A549 treated with CORT108297 at 1 μM for 4 hours (cell line): ENCODE results near the gene TMEM191B. TPM values are rescaled to one million over a fixed set of nuclear protein-coding genes. Genes with fewer than 3 reads are reported as not detected.

Source experiments
- total RNA-seq: library from RNA; stranded (reverse); fragments of 200-300 nt; extraction: Qiagen RNA extraction; gene quantifications from 5 replicates; pipeline ENCODE4 v1.2.3, GENCODE V29; 2022

Gene TMEM191B
- total RNA-seq, result 1.1 to 2.2 TPM (median 1.4 TPM) in 5 replicates

DNA sequence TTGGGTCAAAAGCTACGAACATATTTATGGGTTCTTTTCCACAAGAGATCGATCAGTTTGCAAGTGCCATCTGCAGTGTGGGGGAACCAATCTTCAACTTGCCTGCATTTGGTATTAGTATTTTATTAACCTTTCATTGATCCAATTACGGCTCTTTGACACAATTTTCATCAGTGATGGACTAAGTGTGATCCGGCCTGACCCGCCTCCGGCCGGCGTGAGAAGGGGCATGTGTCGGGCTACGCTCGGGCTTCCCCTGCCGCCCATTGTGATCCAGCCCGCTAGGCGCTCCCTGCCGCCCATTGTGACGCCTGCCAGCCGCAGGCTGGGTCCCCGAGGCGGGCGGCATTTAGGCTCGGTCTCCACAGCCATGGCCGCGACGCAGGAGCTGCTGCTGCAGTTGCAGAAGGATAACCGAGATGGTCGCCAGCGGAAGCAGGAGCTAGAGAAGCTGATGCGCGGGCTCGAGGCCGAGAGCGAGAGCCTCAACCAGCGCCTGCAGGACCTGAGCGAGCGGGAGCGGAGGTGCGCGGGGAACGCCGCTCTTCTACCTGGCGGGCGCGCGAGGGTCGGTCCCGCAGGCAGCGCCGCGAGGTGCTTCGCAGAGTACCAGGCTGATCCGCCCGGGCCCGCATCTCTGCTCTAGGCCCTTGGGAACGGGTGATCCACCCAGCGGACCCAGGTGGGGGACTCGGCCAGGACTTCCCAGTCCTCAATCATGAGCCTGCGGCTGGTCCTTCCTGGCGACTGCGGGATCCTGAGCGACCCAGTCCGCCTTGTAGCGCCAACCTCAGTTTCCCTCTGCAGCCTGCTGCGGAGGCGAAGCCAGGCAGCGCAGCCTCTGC is at the start of gene TMEM191B:
TSS of gene TMEM191B (plus strand) at position 51 of the 845 bp plus-strand sequence. CDS start at position 230, 179 bp downstream.

DNA sequence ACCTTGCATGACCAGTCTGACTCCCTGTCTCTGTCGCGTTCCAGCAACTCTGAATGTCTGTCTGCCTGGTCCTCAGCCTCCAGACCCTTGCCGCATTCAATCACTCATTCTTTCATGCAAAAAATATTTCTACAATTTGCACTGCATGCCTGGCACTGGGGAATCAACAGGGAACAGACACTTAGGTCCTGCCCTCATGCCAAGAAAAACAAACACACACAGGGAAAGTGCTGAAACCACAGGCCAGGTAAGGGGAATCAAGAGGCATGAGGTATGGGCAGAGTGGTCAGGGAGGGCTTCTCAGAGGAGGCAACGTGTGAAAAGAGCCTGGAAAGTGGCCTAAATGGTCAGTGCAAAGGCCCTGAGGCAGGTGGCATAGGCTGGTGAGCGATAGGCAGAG is 9.5 kb upstream of the TMEM191B start, which contains the start of gene GGTLC3:
TSS of gene GGTLC3 (minus strand) at position 101 of the 400 bp plus-strand sequence. CDS start 264 bp downstream, outside the sequence.

Other genes with a start within 250 kb of the TMEM191B start
- gene GGTLC3, start 9.6 kb upstream of the TMEM191B start, total RNA-seq, result not detected in 5 replicates
- gene RIMBP3, start 84.1 kb downstream of the TMEM191B start, total RNA-seq, result 1.0 to 1.4 TPM (median 1.2 TPM) in 5 replicates